GM23338 (cell line): Measurements from ENCODE around the gene C3orf22. TPM values are rescaled to one million over a fixed set of nuclear protein-coding genes. Genes with fewer than 3 reads are reported as not detected.

Experiments used
- ATAC-seq: fragments of 200-7000 bp; cut with Tn5 transposase; 3 replicates; pipeline ENCODE4 v1.9.1; 2020
- DNase-seq: peaks from one replicate; pipeline ENCODE4 v3.0.0-alpha.2; 2015; ENCODE audit warnings: low spot score
- H2AFZ ChIP-seq: fragments of 200-600 bp; sonication (generic); 2 replicates; pipeline ENCODE4 v1.8.0; 2016; ENCODE audit warnings: antibody characterized with exemption, mild to moderate bottlenecking, moderate library complexity
- H3F3A ChIP-seq: fragments of 200-600 bp; sonication (generic); replicated peaks from 2 replicates; pipeline ENCODE4 v1.8.0; 2017; ENCODE audit warnings: antibody characterized with exemption, mixed run types, low read depth
- H3K27ac ChIP-seq: fragments of 200-600 bp; sonication (generic); 2 replicates; pipeline ENCODE4 v1.6.1; 2016; ENCODE audit warnings: low read depth
- H3K27me3 ChIP-seq: fragments of 200-600 bp; sonication (generic); 2 replicates; pipeline ENCODE4 v1.8.0; 2016; ENCODE audit warnings: mild to moderate bottlenecking, mixed run types, moderate library complexity; ENCODE audit not compliant: insufficient read depth
- H3K36me3 ChIP-seq: fragments of 200-600 bp; sonication (generic); 2 replicates; pipeline ENCODE4 v1.8.0; 2016; ENCODE audit warnings: mild to moderate bottlenecking; ENCODE audit not compliant: insufficient read depth
- H3K4me1 ChIP-seq: fragments of 200-600 bp; sonication (generic); 2 replicates; pipeline ENCODE4 v1.8.0; 2016; ENCODE audit warnings: mild to moderate bottlenecking, moderate library complexity; ENCODE audit not compliant: insufficient read depth
- H3K4me2 ChIP-seq: fragments of 200-600 bp; sonication (generic); 2 replicates; pipeline ENCODE4 v1.7.1; 2017; ENCODE audit warnings: mixed run types
- H3K4me3 ChIP-seq: fragments of 200-600 bp; sonication (generic); 2 replicates; pipeline ENCODE4 v1.6.1; 2016; ENCODE audit warnings: mixed run types
- H3K79me2 ChIP-seq: fragments of 200-600 bp; sonication (generic); replicated peaks from 2 replicates; pipeline ENCODE4 v1.8.0; 2017; ENCODE audit warnings: mild to moderate bottlenecking; ENCODE audit not compliant: insufficient read depth
- H3K9me2 ChIP-seq: fragments of 200-600 bp; sonication (generic); 2 replicates; pipeline ENCODE4 v1.8.0; 2017; ENCODE audit not compliant: insufficient read depth
- H4K20me1 ChIP-seq: fragments of 200-600 bp; sonication (generic); replicated peaks from 2 replicates; pipeline ENCODE4 v1.8.0; 2017; ENCODE audit warnings: mild to moderate bottlenecking; ENCODE audit not compliant: insufficient read depth
- H3K27ac Mint-ChIP-seq: 2 replicates; pipeline ENCODE4 v1.8.0; 2020; ENCODE audit warnings: inconsistent platforms, mild to moderate bottlenecking, moderate library complexity, mixed read lengths
- H3K27me3 Mint-ChIP-seq: 3 replicates; pipeline ENCODE4 v1.8.0; 2022; ENCODE audit warnings: low read depth, mild to moderate bottlenecking, moderate library complexity, mixed read lengths, inconsistent platforms; ENCODE audit not compliant: insufficient read depth, poor library complexity
- H3K36me3 Mint-ChIP-seq: 3 replicates; pipeline ENCODE4 v1.8.0; 2021; ENCODE audit warnings: low read depth, mild to moderate bottlenecking, inconsistent platforms, moderate library complexity, mixed read lengths
- H3K4me1 Mint-ChIP-seq: 3 replicates; pipeline ENCODE4 v1.8.0; 2020; ENCODE audit warnings: mild to moderate bottlenecking, inconsistent platforms, mixed read lengths
- H3K4me3 Mint-ChIP-seq: 3 replicates; pipeline ENCODE4 v1.8.0; 2021; ENCODE audit warnings: moderate library complexity, mild to moderate bottlenecking, inconsistent platforms, mixed read lengths
- H3K9me3 Mint-ChIP-seq: 3 replicates; pipeline ENCODE4 v1.8.0; 2020; ENCODE audit warnings: moderate library complexity, mild to moderate bottlenecking, inconsistent platforms, mixed read lengths
- CREB1 ChIP-seq: fragments of 250-450 bp; sonication (Bioruptor Pico); IDR thresholded peaks from 2 replicates; pipeline ENCODE4 v1.5.0; 2020; ENCODE audit warnings: low read depth, mild to moderate bottlenecking, moderate library complexity
- CTCF ChIP-seq, 2 experiments: fragments of 200-600 bp in 1 of 2; sonication (generic) in 1 of 2; conservative IDR thresholded peaks; 2 replicates each; pipeline versions ENCODE4 v1.5.1 to v1.6.1; 2016 to 2017; ENCODE audit warnings: antibody characterized with exemption in 2 of 2, low read depth in 2 of 2, mild to moderate bottlenecking in 2 of 2, moderate library complexity in 1 of 2
- ETS1 ChIP-seq: IDR thresholded peaks from 2 replicates; pipeline ENCODE4 v1.6.1; 2016; ENCODE audit warnings: antibody characterized with exemption
- EZH2 ChIP-seq: fragments of 200-600 bp; sonication (generic); IDR thresholded peaks from one replicate; pipeline ENCODE4 v1.8.0; 2017; ENCODE audit warnings: antibody characterized with exemption, mild to moderate bottlenecking, low read depth; ENCODE audit not compliant: unreplicated experiment
- EZH2phosphoT487 ChIP-seq: fragments of 200-600 bp; sonication (generic); IDR thresholded peaks from one replicate; pipeline ENCODE4 v1.8.1; 2018; ENCODE audit warnings: antibody characterized with exemption; ENCODE audit not compliant: unreplicated experiment
- JUNB ChIP-seq: IDR thresholded peaks from one replicate; pipeline ENCODE4 v1.6.1; 2016; ENCODE audit warnings: antibody characterized with exemption; ENCODE audit not compliant: unreplicated experiment
- NANOG ChIP-seq: IDR thresholded peaks from 2 replicates; pipeline ENCODE4 v1.6.1; 2016; ENCODE audit warnings: antibody characterized with exemption, borderline replicate concordance
- POLR2AphosphoS5 ChIP-seq: IDR thresholded peaks from 2 replicates; pipeline ENCODE4 v1.6.1; 2016; ENCODE audit warnings: antibody characterized with exemption, low read depth
- REST ChIP-seq: IDR thresholded peaks from one replicate; pipeline ENCODE4 v1.6.1; 2018; ENCODE audit warnings: antibody characterized with exemption; ENCODE audit not compliant: unreplicated experiment
- STAT1 ChIP-seq: IDR thresholded peaks from one replicate; pipeline ENCODE4 v1.6.1; 2016; ENCODE audit warnings: antibody characterized with exemption; ENCODE audit not compliant: unreplicated experiment
- ZNF114 ChIP-seq: fragments of 250-450 bp; sonication (Bioruptor Pico); IDR thresholded peaks from 2 replicates; pipeline ENCODE4 v1.5.0; 2020; ENCODE audit warnings: mild to moderate bottlenecking, moderate library complexity
- ZNF331 ChIP-seq: fragments of 250-450 bp; sonication (Bioruptor Pico); IDR thresholded peaks from 2 replicates; pipeline ENCODE4 v1.5.0; 2020; ENCODE audit warnings: low read depth, mild to moderate bottlenecking, moderate library complexity
- ZNF462 ChIP-seq: fragments of 250-450 bp; sonication (Bioruptor Pico); IDR thresholded peaks from 2 replicates; pipeline ENCODE4 v1.5.0; 2020; ENCODE audit warnings: mild to moderate bottlenecking, moderate library complexity
- polyA plus RNA-seq: library from polyadenylated mRNA; unstranded; fragments of >200 nt; fragmentation: Nextera tagmentation; extraction: Ambion mirVana; gene quantifications from 2 replicates; pipeline ENCODE4 v1.2.1, GENCODE V29; 2016
- total RNA-seq: library from RNA; depleted of rRNA; stranded (reverse); fragments of >200 nt; shearing (Covaris generic); gene quantifications from 2 replicates; pipeline ENCODE4 v1.2.3, GENCODE V29; 2014

Gene C3orf22
- total and polyA plus RNA-seq, 2 experiments from 2014 or later: not detected

GRCh38 chr3:126529585-126530170 lies 29.1 kb downstream of the C3orf22 start:
- Histone ChIP-seq H3K27ac (no peak overlapping the region), H3K9me2 (no peaks in the 10 kb centered on the region), H3K79me2 (no peaks in the 10 kb centered on the region), H3K4me3 (no peak overlapping the region), H3K27me3 (0 out of 2 replicates have a peak, but pooled peaks cover 2% of the 10 kb centered on the region), H2AFZ (no peak overlapping the region), H3K36me3 (no peaks in the 10 kb centered on the region), H3K4me2 (no peak overlapping the region), H3F3A (no peaks in the 10 kb centered on the region), H4K20me1 (no peaks in the 10 kb centered on the region), H3K4me1 (no peaks in the 10 kb centered on the region)
- Mint-ChIP-seq H3K4me1 (peaks cover 5% of the 10 kb centered on the region; the same call in 2 of the 3 replicates), H3K9me3 (no peaks in the 10 kb centered on the region), H3K36me3 (no peaks in the 10 kb centered on the region), H3K4me3 (no peak overlapping the region), H3K27ac (no peak overlapping the region), H3K27me3 (peaks cover 2% of the 10 kb centered on the region)
- ATAC-seq (no peak), DNase-seq (no peak)
- TF ChIP-seq POLR2AphosphoS5: no peak
- no peak for TF ChIP-seq EZH2phosphoT487
- TF ChIP-seq ZNF331 (CRISPR knock-in tag): no peak
- no peak for TF ChIP-seq ETS1
- no peak for TF ChIP-seq EZH2
- no peak for TF ChIP-seq CTCF (conservative IDR thresholded peaks at IDR 0.05; ENCODE audit: low read depth in 2 of 2)
- no peak for TF ChIP-seq ZNF462 (CRISPR knock-in tag)
- TF ChIP-seq STAT1: no peak
- no peak for TF ChIP-seq REST
- TF ChIP-seq ZNF114: no peak
- TF ChIP-seq NANOG: no peak
- no peak for TF ChIP-seq CREB1 (CRISPR knock-in tag)
- TF ChIP-seq JUNB: no peak
